GM12878 (cell line): ENCODE results near the gene DNAH2. TPM values are rescaled to one million over a fixed set of nuclear protein-coding genes. Genes with fewer than 3 reads are reported as not detected.

Source experiments
- ATAC-seq: fragments of 200-7000 bp; cut with Tn5 transposase; 3 replicates; pipeline ENCODE4 v1.9.1; 2020; ENCODE audit warnings: mild to moderate bottlenecking, moderate library complexity
- BruUV-seq: library from RNA; stranded (reverse); fragments of 400-500 nt; replicated peaks from 2 replicates; lab custom pipeline; 2021; lab: Mats Ljungman, UMichigan
- CTCF ChIA-PET: fragments of 300-600 bp; sonication (Branson Sonifier 250); formaldehyde crosslinking; extraction: SDS; loops from one replicate; lab custom pipeline; 2021; ENCODE audit warnings: inconsistent platforms; lab: Yijun Ruan, JAX
- POLR2A ChIA-PET: fragments of 350-600 bp; formaldehyde crosslinking; extraction: SDS; loops from one replicate; lab custom pipeline; 2021; ENCODE audit warnings: inconsistent platforms; lab: Charles Lee
- RAD21 ChIA-PET: fragments of 300-600 bp; sonication (Branson Sonifier 250); formaldehyde crosslinking; loops from one replicate; lab custom pipeline; 2023; ENCODE audit warnings: antibody characterized with exemption; ENCODE audit not compliant: unreplicated experiment; lab: Charles Lee
- SMC1A ChIA-PET: fragments of 300-600 bp; sonication (Branson Sonifier 250); formaldehyde crosslinking; loops from one replicate; lab custom pipeline; 2023; ENCODE audit not compliant: unreplicated experiment, uncharacterized antibody; lab: Charles Lee
- DNase-seq: peaks from one replicate; pipeline ENCODE4 v3.0.0-alpha.2; 2011; ENCODE audit warnings: low read depth, low spot score
- FAIRE-seq: peaks from 3 replicates; lab custom pipeline; 2011; peaks lifted over from hg19 to GRCh38; lab: Jason Lieb, UNC
- H2AFZ ChIP-seq: 2 replicates; pipeline ENCODE4 v1.6.0; 2011; ENCODE audit warnings: low read depth, low read length, control low read depth; ENCODE audit not compliant: control insufficient read depth
- H3K27ac ChIP-seq: 2 replicates; pipeline ENCODE4 v1.5.1; 2011; ENCODE audit warnings: control low read depth; ENCODE audit not compliant: control insufficient read depth, insufficient read depth
- H3K27me3 ChIP-seq, 2 experiments: replicated peaks in 1 of 2; 2 replicates each; pipeline versions ENCODE4 v1.6.0 to v1.6.1; 2011; ENCODE audit warnings: low read length in 1 of 2; ENCODE audit not compliant: control insufficient read depth in 2 of 2, insufficient read depth in 2 of 2
- H3K36me3 ChIP-seq, 2 experiments: 2 replicates each; pipeline ENCODE4 v1.5.1; 2011; ENCODE audit warnings: low read length in 1 of 2; ENCODE audit not compliant: control insufficient read depth in 2 of 2, insufficient read depth in 2 of 2
- H3K4me1 ChIP-seq: 2 replicates; pipeline ENCODE4 v1.6.1; 2011; ENCODE audit warnings: mild to moderate bottlenecking, low read length, moderate library complexity, mixed read lengths; ENCODE audit not compliant: control insufficient read depth, insufficient read depth
- H3K4me2 ChIP-seq: 2 replicates; pipeline ENCODE4 v1.6.0; 2011; ENCODE audit warnings: control low read depth; ENCODE audit not compliant: control insufficient read depth, insufficient read depth
- H3K4me3 ChIP-seq: fragments of 200-600 bp; sonication (generic); 2 replicates; pipeline ENCODE4 v1.5.1; 2016
- H3K79me2 ChIP-seq: 2 replicates; pipeline ENCODE4 v1.6.0; 2011; ENCODE audit warnings: low read length; ENCODE audit not compliant: control insufficient read depth, insufficient read depth
- H3K9ac ChIP-seq: 2 replicates; pipeline ENCODE4 v1.8.0; 2011; ENCODE audit warnings: low read length, control low read depth, mixed read lengths; ENCODE audit not compliant: control insufficient read depth, insufficient read depth
- H3K9me3 ChIP-seq: replicated peaks from 3 replicates; pipeline ENCODE4 v1.5.1; 2011; ENCODE audit warnings: mild to moderate bottlenecking, low read length; ENCODE audit not compliant: control insufficient read depth, insufficient read depth
- H4K20me1 ChIP-seq: 2 replicates; pipeline ENCODE4 v1.6.0; 2011; ENCODE audit not compliant: control insufficient read depth, insufficient read depth
- BCL11A ChIP-seq: IDR thresholded peaks from 2 replicates; pipeline ENCODE4 v1.6.1; 2011; ENCODE audit warnings: low read depth, low read length
- CBFB ChIP-seq: IDR thresholded peaks from 2 replicates; pipeline ENCODE4 v1.6.1; 2016; ENCODE audit warnings: antibody characterized with exemption, low read depth
- CBX5 ChIP-seq: sonication (generic); IDR thresholded peaks from 2 replicates; pipeline ENCODE4 v1.6.1; 2016; ENCODE audit warnings: low read depth, moderate library complexity, mild to moderate bottlenecking, inconsistent platforms
- CHD4 ChIP-seq: fragments of 200-600 bp; sonication (generic); IDR thresholded peaks from 2 replicates; pipeline ENCODE4 v1.6.1; 2016; ENCODE audit warnings: mild to moderate bottlenecking
- CTCF ChIP-seq, 3 experiments: IDR thresholded peaks in 2 of 3; conservative IDR thresholded peaks in 1 of 3; 2 replicates each; pipeline ENCODE4 v1.5.1; 2011; ENCODE audit warnings: low read depth in 3 of 3, low read length in 3 of 3, mild to moderate bottlenecking in 3 of 3, control low read depth in 2 of 3, moderate library complexity in 2 of 3, inconsistent platforms in 1 of 3, mixed read lengths in 1 of 3; ENCODE audit not compliant: control insufficient read depth in 2 of 3, insufficient read depth in 1 of 3; ENCODE audit errors: extremely low read depth in 1 of 3
- EED ChIP-seq: sonication (generic); IDR thresholded peaks from 2 replicates; pipeline ENCODE4 v1.6.1; 2016; ENCODE audit warnings: antibody characterized with exemption, low read depth
- HDGF ChIP-seq: fragments of 450-650 bp; IDR thresholded peaks from 2 replicates; pipeline ENCODE4 v1.6.1; 2016; ENCODE audit warnings: antibody characterized with exemption
- IKZF2 ChIP-seq, 2 experiments: fragments of 450-650 bp; IDR thresholded peaks; 2 replicates each; pipeline ENCODE4 v1.6.1; 2017; ENCODE audit warnings: mild to moderate bottlenecking in 2 of 2, moderate library complexity in 2 of 2
- NBN ChIP-seq: fragments of 450-650 bp; IDR thresholded peaks from 2 replicates; pipeline ENCODE4 v1.6.1; 2016
- POLR2AphosphoS5 ChIP-seq: IDR thresholded peaks from 2 replicates; pipeline ENCODE4 v1.6.1; 2011; ENCODE audit warnings: mild to moderate bottlenecking, low read length, inconsistent platforms
- POU2F2 ChIP-seq: IDR thresholded peaks from 3 replicates; pipeline ENCODE4 v1.6.1; 2011; ENCODE audit warnings: low read depth, mild to moderate bottlenecking, low read length, borderline replicate concordance
- RUNX3 ChIP-seq: IDR thresholded peaks from 2 replicates; pipeline ENCODE4 v1.6.1; 2012; ENCODE audit warnings: low read length, inconsistent platforms
- SIX5 ChIP-seq: IDR thresholded peaks from 2 replicates; pipeline ENCODE4 v1.6.1; 2011; ENCODE audit warnings: mild to moderate bottlenecking, low read depth, low read length, moderate library complexity; ENCODE audit not compliant: severe bottlenecking
- SPI1 ChIP-seq: IDR thresholded peaks from 2 replicates; pipeline ENCODE4 v1.6.1; 2011; ENCODE audit warnings: low read depth, mild to moderate bottlenecking, low read length, moderate library complexity, borderline replicate concordance; ENCODE audit not compliant: insufficient read depth
- SUZ12 ChIP-seq: fragments of 200-600 bp; sonication (generic); IDR thresholded peaks from one replicate; pipeline ENCODE4 v1.6.1; 2018; ENCODE audit warnings: antibody characterized with exemption, mild to moderate bottlenecking; ENCODE audit not compliant: unreplicated experiment
- TAF1 ChIP-seq: IDR thresholded peaks from 2 replicates; pipeline ENCODE4 v1.6.1; 2011; ENCODE audit warnings: mild to moderate bottlenecking, low read depth, low read length, borderline replicate concordance
- WRNIP1 ChIP-seq: IDR thresholded peaks from 2 replicates; pipeline ENCODE4 v1.6.1; 2011; ENCODE audit warnings: low read depth, low read length, improper control_type of control experiment, borderline replicate concordance
- YY1 ChIP-seq: IDR thresholded peaks from 2 replicates; pipeline ENCODE4 v1.6.1; 2011; ENCODE audit warnings: low read depth, mild to moderate bottlenecking, low read length
- ZNF207 ChIP-seq: fragments of 450-650 bp; IDR thresholded peaks from 2 replicates; pipeline ENCODE4 v1.6.1; 2014; ENCODE audit warnings: antibody characterized with exemption, mild to moderate bottlenecking, borderline replicate concordance
- ZNF24 ChIP-seq: fragments of 450-650 bp; IDR thresholded peaks from 2 replicates; pipeline ENCODE4 v1.6.1; 2017; ENCODE audit warnings: antibody characterized with exemption, mild to moderate bottlenecking
- WGBS: methylation state at CpG from one replicate; pipeline ENCODE4 v1.1.6; 2016; ENCODE audit warnings: low lambda C conversion rate; ENCODE audit not compliant: insufficient replicate concordance, insufficient coverage; ENCODE audit errors: missing lambda C conversion rate; 5-methylcytosine and 5-hydroxymethylcytosine counted together
- in situ Hi-C: fragments of 300-500 bp; cut with MboI; formaldehyde crosslinking; loops from 9 replicates; pipeline ENCODE4 v1.14.3; 2018; ENCODE audit warnings: mixed read lengths
- intact Hi-C: fragments of 100-400 bp; cut with micrococcal nuclease; formaldehyde crosslinking; loops from one replicate; pipeline ENCODE4 v1.14.2; 2022; ENCODE audit not compliant: unreplicated experiment
- polyA plus RNA-seq, 11 experiments: library from polyadenylated mRNA; depleted of rRNA in 4 of 11; unstranded in 6 of 11; stranded (reverse) in 5 of 11; fragments of >200 nt; fragmentation: Nextera tagmentation in 4 of 11; fragmentation: Illumina TruSeq in 1 of 11; extraction: Ambion mirVana in 4 of 11; extraction: Trizol in 1 of 11; gene quantifications; 1 replicate in 1 of 11; 2 replicates in 10 of 11; pipeline versions ENCODE4 v1.2.1 to v1.2.3, GENCODE V29; 2011 to 2016; ENCODE audit warnings: inconsistent platforms in 2 of 11, missing spikeins in 2 of 11, low read depth in 1 of 11
- total RNA-seq, 4 experiments: library from RNA; depleted of rRNA in 3 of 4; stranded (reverse); fragments of >200 nt in 3 of 4; fragmentation: Illumina TruSeq in 1 of 4; extraction: Trizol in 1 of 4; gene quantifications; 2 replicates each; pipeline versions ENCODE4 v1.2.1 to v1.2.3, GENCODE V29; 2013 to 2021
- TF ChIP-seq, protein P1 (sequence below): fragments of 450-650 bp; formaldehyde crosslinking; IDR thresholded peaks from 2 replicates; pipeline ENCODE4 v1.4.0; 2022; ENCODE audit warnings: mild to moderate bottlenecking, moderate library complexity

The DNAH2 gene
- total and polyA plus RNA-seq, 10 of the 15 experiments (the other 5 are each of a cell fraction or from before 2014, with no cell fraction given): not detected

- WGBS: 0% methylated on average over 6 of the region's 6 CpGs
- no peak overlapping the region for H3K27ac ChIP-seq
- peak; percentile 99 for ATAC-seq
- BruUV-seq: no TSS peak
- ChIA-PET SMC1A (interaction anchor here (0.5 to 1.2 kb wide), 2 partner anchors 37 to 596 kb away, joined by 3 read pairs; no protein-coding TSS in a partner anchor), RAD21 (interaction anchor here (2.8 kb wide), 1 partner anchor 37 kb away, joined by 14 read pairs; no protein-coding TSS in a partner anchor), POLR2A (no interaction called here), CTCF (interaction anchor here (0.5 to 1.9 kb wide), 6 partner anchors 25 to 338 kb away, joined by 3 to 19 read pairs (median 3); partner anchors contain the start of genes TP53 and WRAP53)
- DNase-seq: peak; percentile 43
- no peaks in the 10 kb centered on the region for H4K20me1 ChIP-seq
- H2AFZ ChIP-seq: no peak overlapping the region
- no peaks in the 10 kb centered on the region for H3K9me3 ChIP-seq
- no peaks in the 10 kb centered on the region for H3K79me2 ChIP-seq
- intact Hi-C loops: no loop called here
- no peak overlapping the region for H3K4me2 ChIP-seq
- no peak overlapping the region for H3K4me3 ChIP-seq
- peaks cover 8% of the 10 kb centered on the region for H3K4me1 ChIP-seq
- no peak overlapping the region for H3K9ac ChIP-seq
- no peaks in the 10 kb centered on the region for H3K36me3 ChIP-seq
- in situ Hi-C loops: no loop called here
- peak; percentile 90 for FAIRE-seq
- peaks cover 1 to 4% of the 10 kb centered on the region in 2 experiments for H3K27me3 ChIP-seq
- TF ChIP-seq CBX5: no peak
- TF ChIP-seq ZNF24: no peak
- TF ChIP-seq CTCF (IDR thresholded peaks at IDR 0.05 in 2 of 3, conservative IDR thresholded peaks at IDR 0.05 in 1 of 3; ENCODE audit: control insufficient read depth in 2 of 3, extremely low read depth in 1 of 3, insufficient read depth in 1 of 3, low read depth in 3 of 3, low read length in 3 of 3): no peak
- TF ChIP-seq, protein P1, sequence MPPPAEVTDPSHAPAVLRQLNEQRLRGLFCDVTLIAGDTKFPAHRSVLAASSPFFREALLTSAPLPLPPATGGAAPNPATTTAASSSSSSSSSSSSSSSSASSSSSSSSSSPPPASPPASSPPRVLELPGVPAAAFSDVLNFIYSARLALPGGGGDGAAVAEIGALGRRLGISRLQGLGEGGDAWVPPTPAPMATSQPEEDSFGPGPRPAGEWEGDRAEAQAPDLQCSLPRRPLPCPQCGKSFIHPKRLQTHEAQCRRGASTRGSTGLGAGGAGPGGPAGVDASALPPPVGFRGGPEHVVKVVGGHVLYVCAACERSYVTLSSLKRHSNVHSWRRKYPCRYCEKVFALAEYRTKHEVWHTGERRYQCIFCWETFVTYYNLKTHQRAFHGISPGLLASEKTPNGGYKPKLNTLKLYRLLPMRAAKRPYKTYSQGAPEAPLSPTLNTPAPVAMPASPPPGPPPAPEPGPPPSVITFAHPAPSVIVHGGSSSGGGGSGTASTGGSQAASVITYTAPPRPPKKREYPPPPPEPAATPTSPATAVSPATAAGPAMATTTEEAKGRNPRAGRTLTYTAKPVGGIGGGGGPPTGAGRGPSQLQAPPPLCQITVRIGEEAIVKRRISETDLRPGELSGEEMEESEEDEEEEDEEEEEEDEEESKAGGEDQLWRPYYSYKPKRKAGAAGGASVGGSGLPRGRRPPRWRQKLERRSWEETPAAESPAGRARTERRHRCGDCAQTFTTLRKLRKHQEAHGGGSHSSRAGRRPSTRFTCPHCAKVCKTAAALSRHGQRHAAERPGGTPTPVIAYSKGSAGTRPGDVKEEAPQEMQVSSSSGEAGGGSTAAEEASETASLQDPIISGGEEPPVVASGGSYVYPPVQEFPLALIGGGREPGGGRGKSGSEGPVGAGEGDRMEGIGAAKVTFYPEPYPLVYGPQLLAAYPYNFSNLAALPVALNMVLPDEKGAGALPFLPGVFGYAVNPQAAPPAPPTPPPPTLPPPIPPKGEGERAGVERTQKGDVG: no peak
- TF ChIP-seq BCL11A: no peak
- peak; percentile 25; the same call in 1 of the 2 replicates for TF ChIP-seq NBN
- no peak for TF ChIP-seq SIX5
- TF ChIP-seq SUZ12: no peak
- no peak for TF ChIP-seq HDGF
- peak; percentile 85 for TF ChIP-seq RUNX3
- no peak for TF ChIP-seq POLR2AphosphoS5
- TF ChIP-seq SPI1: peak; percentile 31; the same call in 1 of the 2 replicates
- TF ChIP-seq IKZF2 (IDR thresholded peaks at IDR 0.05): peak in 1 of 2 experiments; percentile 23; a peak in 1 of 4 replicates
- TF ChIP-seq ZNF207: no peak
- no peak for TF ChIP-seq CHD4
- no peak for TF ChIP-seq POU2F2
- 0 out of 2 replicates have a peak, but pooled peaks have one; percentile 49 for TF ChIP-seq CBFB
- no peak for TF ChIP-seq WRNIP1
- TF ChIP-seq TAF1: no peak
- TF ChIP-seq EED: no peak
- no peak for TF ChIP-seq YY1
Measured at GRCh38 chr17:7781429-7781828, 63.9 kb downstream of the DNAH2 start.
